Chondrocyte (in vitro differentiated cells): ENCODE data around the gene CAMKV. TPM values are rescaled to one million over a fixed set of nuclear protein-coding genes. Genes with fewer than 3 reads are reported as not detected.
A peak's percentile ranks its signal among the peaks of the same experiment; 100 is the strongest.

Experiments used
- DNase-seq: peaks from one replicate; pipeline ENCODE4 v3.0.0; 2021; ENCODE audit warnings: mixed read lengths, low spot score
- H3K27ac Mint-ChIP-seq: one replicate; pipeline ENCODE4 v1.8.0; 2021; ENCODE audit warnings: mild to moderate bottlenecking, moderate library complexity, mixed read lengths; ENCODE audit not compliant: unreplicated experiment
- H3K27me3 Mint-ChIP-seq: 2 replicates; pipeline ENCODE4 v1.8.0; 2021; ENCODE audit warnings: low read depth, mixed read lengths
- H3K36me3 Mint-ChIP-seq: 2 replicates; pipeline ENCODE4 v1.8.0; 2021; ENCODE audit warnings: low read depth, mixed read lengths
- H3K4me1 Mint-ChIP-seq: 2 replicates; pipeline ENCODE4 v1.8.0; 2021; ENCODE audit warnings: low read depth, mild to moderate bottlenecking, mixed read lengths
- H3K4me3 Mint-ChIP-seq: one replicate; pipeline ENCODE4 v1.8.0; 2021; ENCODE audit warnings: mild to moderate bottlenecking, moderate library complexity, mixed read lengths; ENCODE audit not compliant: unreplicated experiment
- H3K9me3 Mint-ChIP-seq: 2 replicates; pipeline ENCODE4 v1.8.0; 2021; ENCODE audit warnings: low read depth, mixed read lengths
- total RNA-seq: library from RNA; stranded (reverse); gene quantifications from 3 replicates; pipeline ENCODE4 v1.2.1, GENCODE V29; 2021
- TF ChIP-seq, protein P1 (sequence below): fragments of 200-600 bp; sonication (generic); IDR thresholded peaks from 2 replicates; pipeline ENCODE4 v1.5.0; 2021; ENCODE audit warnings: antibody characterized with exemption, mild to moderate bottlenecking, moderate library complexity

The CAMKV gene
- total RNA-seq, 1 donor from 2014 or later = not detected

DNA sequence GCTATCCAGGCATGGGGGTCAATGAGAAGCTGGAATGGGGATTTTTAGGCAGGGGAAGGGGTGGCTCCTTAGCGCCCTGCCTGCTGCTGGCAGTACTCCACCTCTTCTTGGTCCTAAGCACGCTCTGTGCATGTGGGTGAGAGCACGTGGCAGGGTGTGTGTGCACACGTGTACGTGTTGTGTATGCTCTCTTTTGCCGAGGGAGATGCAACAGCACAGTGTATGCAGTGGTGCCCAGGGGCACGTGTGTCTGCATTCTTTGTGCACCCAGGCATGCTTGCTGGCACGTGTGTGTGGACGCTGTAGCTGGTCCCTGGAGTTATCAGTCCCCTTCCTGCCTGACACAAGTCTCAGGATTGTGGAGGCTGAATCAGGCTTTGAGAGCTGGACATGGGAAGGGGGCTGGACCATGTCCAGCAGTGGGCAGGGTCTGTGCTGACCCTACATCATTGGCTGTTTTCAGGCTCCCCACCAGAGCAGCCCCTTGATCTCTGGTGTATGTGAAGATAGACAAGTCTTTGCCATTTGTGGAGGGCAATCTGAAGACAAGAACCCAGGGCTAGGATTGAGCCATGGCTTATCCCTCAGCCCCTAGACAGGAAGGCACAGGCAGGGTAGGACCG, 1.9 kb upstream of the CAMKV start:
- TF ChIP-seq, protein P1, sequence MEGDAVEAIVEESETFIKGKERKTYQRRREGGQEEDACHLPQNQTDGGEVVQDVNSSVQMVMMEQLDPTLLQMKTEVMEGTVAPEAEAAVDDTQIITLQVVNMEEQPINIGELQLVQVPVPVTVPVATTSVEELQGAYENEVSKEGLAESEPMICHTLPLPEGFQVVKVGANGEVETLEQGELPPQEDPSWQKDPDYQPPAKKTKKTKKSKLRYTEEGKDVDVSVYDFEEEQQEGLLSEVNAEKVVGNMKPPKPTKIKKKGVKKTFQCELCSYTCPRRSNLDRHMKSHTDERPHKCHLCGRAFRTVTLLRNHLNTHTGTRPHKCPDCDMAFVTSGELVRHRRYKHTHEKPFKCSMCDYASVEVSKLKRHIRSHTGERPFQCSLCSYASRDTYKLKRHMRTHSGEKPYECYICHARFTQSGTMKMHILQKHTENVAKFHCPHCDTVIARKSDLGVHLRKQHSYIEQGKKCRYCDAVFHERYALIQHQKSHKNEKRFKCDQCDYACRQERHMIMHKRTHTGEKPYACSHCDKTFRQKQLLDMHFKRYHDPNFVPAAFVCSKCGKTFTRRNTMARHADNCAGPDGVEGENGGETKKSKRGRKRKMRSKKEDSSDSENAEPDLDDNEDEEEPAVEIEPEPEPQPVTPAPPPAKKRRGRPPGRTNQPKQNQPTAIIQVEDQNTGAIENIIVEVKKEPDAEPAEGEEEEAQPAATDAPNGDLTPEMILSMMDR = no peak
- Mint-ChIP-seq H3K4me1 (no peaks in the 10 kb centered on the region), H3K4me3 (no peak overlapping the region), H3K36me3 (no peaks in the 10 kb centered on the region), H3K27ac (no peak overlapping the region), H3K9me3 (no peaks in the 10 kb centered on the region), H3K27me3 (peaks cover 19% of the 10 kb centered on the region)
- no peak for DNase-seq

DNA sequence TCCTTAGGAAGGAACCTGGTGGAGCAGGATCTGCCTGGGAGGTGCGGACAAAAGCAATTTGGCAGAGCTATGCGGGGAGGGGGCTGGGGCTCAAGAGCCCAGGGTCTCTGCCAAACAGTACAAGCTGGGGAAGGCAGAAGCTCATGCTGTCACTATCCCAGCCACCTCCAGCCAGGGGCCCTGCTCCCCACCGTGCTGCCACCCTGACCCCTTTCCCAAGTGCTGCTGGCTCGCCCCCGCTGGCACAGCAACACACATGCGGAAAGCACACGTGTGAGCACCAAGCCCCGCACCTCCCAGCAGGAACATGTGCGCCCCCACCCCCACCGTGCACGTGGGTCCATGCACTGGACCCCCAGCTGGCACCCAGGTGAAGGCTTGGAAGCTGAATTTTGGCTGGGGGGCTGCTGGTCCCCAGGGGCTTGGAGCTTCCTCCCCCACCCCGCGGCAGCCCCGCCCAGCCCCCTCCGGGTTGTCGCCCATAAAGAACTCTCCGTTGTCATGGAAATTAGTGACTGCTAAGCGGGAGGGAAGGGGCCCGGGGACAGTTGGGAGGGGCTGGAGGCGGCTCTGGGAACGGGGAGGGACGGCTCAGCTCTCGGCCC, 742 bp downstream of the CAMKV start:
- Mint-ChIP-seq H3K27me3 (peaks cover 29% of the 10 kb centered on the region), H3K4me3 (peak overlapping the region; percentile 42), H3K36me3 (no peaks in the 10 kb centered on the region), H3K27ac (no peak overlapping the region), H3K4me1 (no peaks in the 10 kb centered on the region), H3K9me3 (no peaks in the 10 kb centered on the region)
- DNase-seq = no peak
- TF ChIP-seq, protein P1 = no peak

DNA sequence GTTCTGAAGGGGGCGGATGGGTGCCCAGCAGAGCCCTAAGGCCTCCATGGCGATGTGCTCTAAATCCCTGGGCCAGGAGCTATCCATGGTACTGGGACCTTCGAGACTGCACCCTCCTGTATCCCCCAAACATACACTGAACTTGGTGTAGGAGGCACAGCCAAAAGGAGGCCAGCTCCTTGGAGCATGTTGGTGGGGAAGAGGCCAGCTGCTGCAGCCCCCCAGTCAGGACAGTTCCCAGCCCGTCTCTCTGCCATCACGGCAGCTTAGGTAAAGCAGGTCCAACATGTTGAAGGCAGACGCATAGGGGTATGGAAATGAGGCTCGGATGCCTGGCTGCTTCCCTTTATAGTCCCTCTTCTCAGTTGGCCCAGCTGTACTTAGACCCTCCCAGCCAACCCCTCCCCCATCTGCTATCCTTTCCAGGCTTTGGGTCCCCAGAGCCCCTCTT, 1.8 kb downstream of the CAMKV start:
- Mint-ChIP-seq H3K9me3 (no peaks in the 10 kb centered on the region), H3K27me3 (peaks cover 35% of the 10 kb centered on the region), H3K4me1 (no peaks in the 10 kb centered on the region), H3K4me3 (peak overlapping the region; percentile 6), H3K36me3 (no peaks in the 10 kb centered on the region), H3K27ac (no peak overlapping the region)
- TF ChIP-seq, protein P1 = no peak
- DNase-seq = no peak

DNA sequence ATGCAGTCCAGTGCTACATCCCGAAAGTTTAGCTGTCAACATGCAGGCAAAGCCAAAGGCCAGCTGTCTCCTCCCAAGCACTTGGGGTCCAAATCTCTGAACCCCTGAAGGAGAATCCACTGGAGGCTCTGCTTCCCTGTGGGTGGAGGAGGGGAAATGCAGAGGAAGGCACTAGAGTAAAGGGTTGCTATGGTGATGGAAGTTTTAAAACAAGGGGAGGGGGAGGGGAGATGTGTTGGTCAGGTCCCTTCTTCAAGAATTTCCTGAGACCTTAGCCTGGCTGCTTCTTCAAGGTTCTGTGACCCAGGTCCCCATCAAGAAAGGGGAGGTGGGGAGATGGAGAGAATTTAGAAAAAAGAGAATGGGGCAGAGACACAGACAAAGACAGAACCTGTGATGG, 2.3 kb downstream of the CAMKV start:
- Mint-ChIP-seq H3K9me3 (no peaks in the 10 kb centered on the region), H3K27me3 (peaks cover 35% of the 10 kb centered on the region), H3K36me3 (no peaks in the 10 kb centered on the region), H3K27ac (no peak overlapping the region), H3K4me1 (no peaks in the 10 kb centered on the region), H3K4me3 (no peak overlapping the region)
- TF ChIP-seq, protein P1 = no peak
- no peak for DNase-seq

DNA sequence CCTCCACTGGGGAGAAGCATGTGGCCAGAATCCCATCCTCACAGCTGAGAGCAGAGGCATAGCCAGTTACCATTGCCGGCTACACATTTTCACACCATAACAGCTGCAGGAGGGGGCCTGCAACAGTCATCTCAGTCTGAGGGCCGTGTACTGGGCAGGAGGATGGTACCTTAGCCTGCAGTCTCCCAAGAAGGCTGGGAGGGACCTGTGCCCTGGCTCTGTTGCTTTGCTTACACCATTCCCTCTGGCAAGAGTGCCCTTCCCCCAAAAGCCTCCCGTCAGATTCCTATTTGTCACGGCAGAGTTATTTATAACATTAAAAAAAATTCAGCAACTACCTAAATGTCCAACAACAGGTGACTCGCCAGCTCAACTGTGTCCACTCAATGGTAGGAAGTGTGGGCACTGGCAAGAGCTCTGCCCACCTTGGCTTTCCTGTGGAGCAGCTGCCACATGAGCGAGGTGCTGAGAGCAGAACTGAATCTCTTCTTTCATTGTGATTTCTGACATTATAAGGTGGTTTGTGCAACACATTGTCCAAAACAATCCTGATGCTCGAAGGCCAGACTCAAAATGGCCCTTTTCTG, 4.4 kb downstream of the CAMKV start:
- H3K27me3 Mint-ChIP-seq = peaks cover 34% of the 10 kb centered on the region
- no peak for DNase-seq
- H3K27ac Mint-ChIP-seq = no peak overlapping the region
- TF ChIP-seq, protein P1 = no peak
- no peaks in the 10 kb centered on the region for H3K36me3 Mint-ChIP-seq
- no peaks in the 10 kb centered on the region for H3K9me3 Mint-ChIP-seq
- no peaks in the 10 kb centered on the region for H3K4me1 Mint-ChIP-seq
- H3K4me3 Mint-ChIP-seq = no peak overlapping the region
